KBM-7 (cell line): Measurements from ENCODE around the gene JDP2.

ENCODE experiments used
- DNase-seq: peaks from one replicate; pipeline ENCODE4 v3.0.0-alpha.2; 2015
- in situ Hi-C: fragments of 300-500 bp; cut with MboI; formaldehyde crosslinking; loops from 2 replicates; pipeline ENCODE4 v1.14.3; 2020; ENCODE audit warnings: low sequenced_read_pairs, low pct_unique_long_range_greater_than_20kb, mixed read lengths

JDP2 gene

DNA sequence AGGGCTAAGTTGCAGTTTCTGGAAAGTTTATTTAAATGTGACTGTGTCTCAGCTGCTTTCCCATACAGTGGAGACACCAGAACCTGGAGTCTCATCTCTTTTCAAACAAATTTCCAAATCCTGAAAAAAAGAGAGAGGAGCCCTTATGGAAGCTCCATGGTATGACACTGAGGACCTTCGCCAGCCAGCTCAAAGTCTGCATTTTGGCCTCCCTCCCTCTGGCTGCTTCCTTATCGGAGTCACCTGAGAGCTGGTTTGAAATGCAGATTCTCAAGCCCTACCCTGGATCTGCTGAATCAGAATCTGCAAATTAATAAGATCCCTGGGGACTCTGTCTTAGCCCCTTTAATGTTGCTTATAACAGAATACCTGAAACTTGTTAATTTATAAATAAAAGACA is 21.7 kb upstream of the JDP2 start:
- no peak for DNase-seq
- in situ Hi-C loops: no loop called here

DNA sequence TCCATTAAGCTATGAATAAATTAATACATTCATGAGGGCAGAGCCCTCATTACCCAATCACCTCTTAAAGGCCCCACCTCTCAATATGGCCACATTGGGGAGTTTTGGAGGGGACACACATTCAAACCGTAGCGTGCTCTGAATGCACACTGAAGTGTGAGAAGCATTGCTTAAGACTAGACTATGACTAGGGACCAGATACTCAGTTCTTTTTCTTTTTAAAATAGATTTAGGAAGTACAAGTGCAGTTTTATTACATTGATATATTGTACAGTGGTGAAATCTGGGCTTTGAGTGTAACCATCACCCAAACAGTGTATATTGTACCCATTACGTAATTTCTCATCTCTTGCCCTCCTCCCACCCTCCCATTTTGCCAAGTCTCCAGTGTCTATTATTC is 21.0 kb upstream of the JDP2 start:
- in situ Hi-C loops: no loop called here
- no peak for DNase-seq

- in situ Hi-C loops: no loop called here
- DNase-seq: no peak
These were observed 18.3 kb upstream of the JDP2 start for GRCh38 chr14:75409316-75410205.

DNA sequence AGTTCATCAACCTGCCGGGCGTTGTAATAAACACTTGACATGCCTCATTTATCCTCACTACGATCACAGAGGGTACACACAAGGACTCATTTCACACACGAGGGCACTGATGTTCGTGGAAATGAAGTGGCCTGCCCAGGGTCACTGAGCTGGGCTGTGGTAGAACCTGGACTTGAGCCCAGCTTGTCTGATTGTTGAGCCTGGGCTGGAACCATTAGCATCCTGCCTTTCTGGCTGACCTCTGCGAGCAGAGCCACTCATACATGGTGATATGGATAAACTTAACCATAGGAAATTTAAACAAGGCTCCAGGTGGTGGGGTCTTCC is 16.6 kb upstream of the JDP2 start:
- in situ Hi-C loops: no loop called here
- no peak for DNase-seq

- in situ Hi-C loops: no loop called here
These were observed 14.8 kb upstream of the JDP2 start for GRCh38 chr14:75413013-75413412.

DNA sequence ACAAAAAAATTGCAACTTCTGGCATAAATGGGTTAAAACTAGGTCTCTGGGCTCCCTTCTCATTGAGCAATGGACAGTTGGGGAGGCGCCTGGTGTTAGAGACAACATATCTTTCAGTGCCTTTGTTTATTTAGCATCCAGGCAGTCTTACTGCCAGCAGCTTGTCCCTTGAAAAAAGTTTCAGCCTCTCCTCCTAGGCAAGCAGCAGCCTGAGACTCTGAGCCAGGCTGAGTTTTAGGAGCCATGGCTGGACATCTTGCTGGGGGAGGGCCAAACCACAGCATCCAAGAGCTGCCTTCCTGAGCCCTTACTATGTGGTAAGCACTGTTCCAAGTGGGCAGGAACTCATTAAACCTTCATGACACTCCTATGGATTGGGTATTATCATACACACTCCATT is 10.1 kb upstream of the JDP2 start:
- DNase-seq: peak; percentile 68
- in situ Hi-C loops: no loop called here

More at GRCh38 chr14:75413013-75413412, 14.8 kb upstream of the JDP2 start:
- no peak for DNase-seq

DNA sequence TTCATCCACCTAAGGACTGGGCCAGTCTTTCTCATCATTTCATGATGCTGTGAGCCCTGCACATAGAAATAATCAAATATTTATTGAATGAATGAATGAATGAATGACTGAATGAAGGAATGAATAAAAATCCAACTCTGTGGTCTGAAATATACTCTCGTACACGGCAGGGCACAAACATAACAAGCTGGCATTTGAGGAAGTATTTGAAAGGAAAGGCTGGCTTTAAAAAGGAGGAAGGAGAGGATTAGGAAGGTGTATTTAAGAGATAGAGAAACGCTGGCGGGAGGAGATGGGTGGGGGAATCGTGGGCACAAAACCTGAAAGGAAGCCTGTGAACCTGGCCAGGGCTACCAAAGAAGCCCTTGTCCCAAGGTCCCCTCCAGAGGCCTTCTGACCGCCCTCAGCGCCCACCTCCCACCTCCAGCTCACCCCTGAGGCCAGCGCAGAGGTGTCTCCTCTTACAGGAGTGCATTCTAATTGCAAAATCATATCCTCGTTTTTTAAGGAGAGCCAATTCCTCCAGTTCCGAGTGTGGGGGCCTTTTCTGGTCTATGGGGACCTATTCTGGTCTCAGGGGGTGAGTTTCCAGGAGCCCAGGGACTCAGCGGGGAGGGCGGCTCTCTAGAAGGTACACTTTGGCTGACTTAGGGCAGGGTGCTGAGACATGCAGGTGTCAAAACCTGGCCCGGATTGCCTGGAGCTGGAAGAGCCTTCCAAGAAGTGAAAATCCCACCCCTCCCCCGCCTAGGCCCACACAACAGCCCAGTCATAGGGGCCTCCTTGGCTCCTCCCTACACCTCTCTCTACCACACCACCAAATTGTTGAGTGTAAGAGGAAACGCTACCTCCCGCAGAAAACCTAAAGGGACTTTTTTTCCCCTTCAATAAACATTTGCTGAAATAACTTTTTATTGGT is 8.7 kb upstream of the JDP2 start:
- DNase-seq: peak; percentile 93

DNA sequence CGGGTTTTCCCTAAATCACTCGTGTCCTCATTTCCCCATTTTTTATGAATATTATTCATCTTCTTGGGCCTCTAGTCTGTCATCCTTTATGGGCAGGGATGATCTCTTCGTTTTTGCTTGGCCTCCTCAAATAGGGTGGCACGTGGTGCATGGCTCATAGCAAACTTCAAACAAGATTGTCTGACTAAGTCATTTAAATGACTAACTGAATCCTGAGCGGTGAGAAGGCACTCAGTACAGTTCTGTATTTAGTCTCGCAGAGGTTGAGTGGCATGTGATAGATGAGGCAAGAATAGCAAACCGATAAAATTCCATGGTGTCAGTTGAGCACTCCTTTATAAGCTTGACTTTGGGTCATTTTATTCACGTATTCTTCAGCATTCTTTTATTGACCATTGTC is 5.7 kb upstream of the JDP2 start:
- no peak for DNase-seq

More for the DNA sequence above, 8.7 kb upstream of the JDP2 start:
- in situ Hi-C loops: no loop called here

DNA sequence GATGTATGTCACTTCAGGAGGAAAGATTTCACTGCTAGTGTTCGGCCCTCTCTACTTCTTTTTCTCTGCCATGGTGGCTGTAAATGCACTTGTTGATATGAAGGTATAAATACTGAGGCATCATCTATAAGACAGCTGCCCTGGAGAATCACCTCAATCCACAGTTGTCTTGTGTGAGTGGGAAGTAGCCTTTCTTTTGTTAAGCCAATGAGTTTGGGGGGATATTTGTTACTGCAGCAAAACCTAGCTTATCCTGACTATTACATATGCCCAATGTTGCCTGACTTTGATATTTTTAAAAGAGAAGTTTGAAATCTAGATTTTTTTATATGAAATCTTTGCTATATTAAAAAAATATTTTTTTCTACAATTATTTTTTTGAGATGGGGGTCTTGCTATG is 3.3 kb upstream of the JDP2 start:
- no peak for DNase-seq
- in situ Hi-C loops: no loop called here

More for the DNA sequence above, 5.7 kb upstream of the JDP2 start:
- in situ Hi-C loops: no loop called here

DNA sequence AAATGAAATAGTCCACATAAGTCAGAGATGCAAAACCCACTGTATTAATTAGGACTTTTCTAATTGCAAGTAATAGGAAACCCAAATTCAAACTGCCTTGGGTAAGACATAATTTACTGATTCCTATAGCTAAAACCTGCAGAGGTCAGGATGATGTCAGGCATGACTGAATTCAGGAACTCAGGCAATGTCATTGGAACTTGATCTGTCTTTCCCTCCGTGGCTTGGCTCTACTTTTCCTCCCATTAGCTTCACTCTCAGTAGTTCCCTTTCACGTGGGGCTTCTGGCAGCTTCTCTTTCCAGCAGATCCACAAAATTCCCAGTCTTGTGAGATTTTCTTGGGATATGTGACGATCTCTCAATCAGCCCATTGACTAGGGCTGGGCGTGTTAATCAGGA is 2.4 kb upstream of the JDP2 start:
- DNase-seq: no peak
- in situ Hi-C loops: no loop called here

DNA sequence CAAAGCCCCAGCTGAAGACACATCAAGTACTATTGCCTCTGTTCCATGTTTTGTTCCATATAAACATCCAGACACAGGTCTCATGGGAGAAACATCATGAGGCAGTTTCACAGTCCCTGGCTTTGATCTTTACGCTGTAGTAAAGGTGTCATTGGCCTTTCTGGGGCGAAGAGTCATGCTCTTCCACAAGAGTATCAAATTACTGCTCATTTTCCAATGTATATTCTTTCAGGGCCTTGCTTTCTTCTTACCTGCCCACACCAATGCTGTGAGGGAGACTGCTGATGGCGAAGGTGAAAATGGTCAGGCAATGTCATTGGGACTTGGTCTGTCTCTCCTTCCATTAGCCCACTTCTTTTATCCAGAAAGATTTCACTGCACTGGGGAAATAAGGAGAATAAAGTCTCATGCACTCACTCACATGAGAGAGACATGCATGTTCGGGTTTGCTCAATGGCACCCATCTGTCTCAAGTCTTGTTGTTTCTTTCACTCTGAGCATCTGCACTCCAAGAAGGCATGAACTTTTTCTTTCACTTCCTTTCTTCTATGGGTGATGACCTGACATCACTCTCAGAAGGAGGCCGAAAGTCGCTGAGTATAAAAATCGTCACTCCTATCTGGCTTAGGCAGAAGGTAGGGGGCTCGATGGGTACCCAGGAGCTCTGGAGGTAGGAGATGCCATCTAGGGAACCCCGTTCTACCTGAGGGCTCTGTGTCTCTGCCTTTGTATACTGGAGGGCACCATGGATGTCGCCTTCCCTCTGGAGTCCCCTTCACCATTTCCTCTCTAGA is 1.3 kb upstream of the JDP2 start:
- DNase-seq: no peak
- in situ Hi-C loops: no loop called here

DNA sequence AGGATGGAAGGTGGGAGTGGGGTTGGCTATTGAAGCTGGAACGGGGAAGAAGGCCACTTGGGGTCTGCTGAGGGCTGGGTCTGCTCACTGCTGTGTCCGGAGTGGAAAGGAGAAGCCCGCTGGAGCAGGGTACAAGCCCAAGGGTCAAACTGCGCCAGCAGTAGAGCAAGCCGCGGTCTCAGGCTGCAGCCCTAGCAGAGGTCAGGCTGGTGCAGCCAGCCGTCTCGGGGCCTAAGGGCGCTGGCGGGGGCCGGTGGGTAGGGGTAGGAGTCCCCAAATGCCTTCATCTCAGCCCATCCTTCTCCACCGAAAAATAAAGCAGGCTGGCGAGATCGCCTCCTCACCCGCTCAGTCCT is 718 bp upstream of the JDP2 start:
- no peak for DNase-seq
- in situ Hi-C loops: no loop called here

DNA sequence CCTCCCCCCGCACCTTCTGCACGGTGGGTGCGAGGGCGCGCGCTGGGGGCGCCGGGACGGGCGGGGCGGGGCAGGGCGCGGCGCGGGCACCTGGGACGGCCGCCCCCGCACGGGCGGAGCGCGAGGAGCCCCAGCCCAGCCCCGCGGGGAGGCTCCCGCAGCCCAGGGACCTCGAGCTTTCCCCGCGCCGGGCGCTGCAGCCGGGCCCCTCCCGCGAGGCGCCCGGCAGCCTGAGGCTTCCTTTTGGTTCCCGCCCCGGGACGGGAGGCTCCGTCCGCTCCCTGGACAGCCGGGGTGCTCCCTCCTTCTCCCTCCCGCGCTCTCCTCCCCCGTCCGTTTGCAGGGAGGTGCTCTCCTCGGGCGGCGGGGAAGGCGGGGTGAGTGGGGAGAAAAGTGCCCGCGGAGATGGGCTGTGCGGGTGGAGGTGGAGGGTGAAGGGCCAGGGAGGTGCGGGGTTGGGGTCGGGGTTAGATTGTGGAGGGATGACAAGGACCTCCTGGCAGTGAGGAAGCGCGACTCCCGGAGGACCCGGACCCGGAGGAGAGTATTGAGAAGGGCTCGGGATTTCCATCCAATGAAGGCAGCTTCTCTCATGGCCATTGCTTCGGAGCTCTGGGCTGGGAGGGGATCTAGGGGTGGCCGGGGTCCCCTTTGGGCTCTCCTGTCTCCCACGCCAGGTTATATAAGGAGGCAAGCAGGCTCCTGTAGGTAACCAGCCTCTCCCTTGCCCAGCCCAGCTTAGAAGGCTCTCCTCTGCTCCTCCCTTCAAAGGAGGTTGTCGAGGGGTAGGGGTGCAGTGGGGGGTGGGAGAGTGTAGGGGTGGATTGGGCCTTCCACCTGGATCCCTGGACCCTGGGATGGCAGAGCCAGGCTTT is 645 bp downstream of the JDP2 start:
- in situ Hi-C loops: no loop called here
- no peak for DNase-seq

DNA sequence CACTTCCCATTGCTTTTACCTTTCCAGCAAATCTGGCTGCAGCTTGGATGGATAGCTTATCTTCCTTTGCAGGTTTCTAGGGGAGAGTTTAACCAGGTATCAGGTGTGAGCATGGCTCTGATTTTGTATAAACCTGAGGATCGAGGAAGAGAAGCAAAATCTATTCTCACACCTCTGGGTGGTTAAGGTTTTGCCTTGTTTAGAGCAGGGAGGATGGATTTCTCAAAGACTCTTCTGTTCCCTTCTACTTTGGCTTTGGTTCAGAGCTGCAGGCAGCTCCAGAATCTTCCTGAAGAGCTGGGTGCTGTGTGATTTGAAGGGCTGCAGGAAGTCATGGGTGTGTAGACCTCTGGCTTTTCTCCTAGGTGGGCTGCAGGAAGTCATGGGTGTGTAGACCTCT is 1.7 kb downstream of the JDP2 start:
- DNase-seq: no peak
- in situ Hi-C loops: no loop called here

DNA sequence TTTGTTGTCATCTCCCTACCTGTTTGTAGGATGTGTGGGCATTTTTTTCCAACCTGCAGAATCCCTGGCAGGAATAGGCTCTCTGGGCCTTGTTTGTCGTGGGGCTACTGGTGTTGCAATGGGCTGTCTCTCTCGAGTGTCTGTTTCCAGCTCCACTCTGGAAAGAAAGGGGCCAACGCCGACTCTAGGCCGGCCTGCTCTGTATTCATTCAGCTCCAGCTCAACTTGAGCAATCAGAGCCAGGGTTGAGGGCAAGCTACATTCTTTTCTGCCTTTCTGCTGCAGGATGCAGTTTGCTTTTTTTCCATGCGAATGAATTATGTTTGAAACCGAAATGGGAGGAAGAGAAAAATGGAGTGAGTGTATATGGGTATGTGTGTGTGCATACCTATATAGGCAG is 2.3 kb downstream of the JDP2 start:
- no peak for DNase-seq
- in situ Hi-C loops: no loop called here

GRCh38 chr14:75430526-75430925 is 2.7 kb downstream of the JDP2 start:
- no peak for DNase-seq
- in situ Hi-C loops: no loop called here

DNA sequence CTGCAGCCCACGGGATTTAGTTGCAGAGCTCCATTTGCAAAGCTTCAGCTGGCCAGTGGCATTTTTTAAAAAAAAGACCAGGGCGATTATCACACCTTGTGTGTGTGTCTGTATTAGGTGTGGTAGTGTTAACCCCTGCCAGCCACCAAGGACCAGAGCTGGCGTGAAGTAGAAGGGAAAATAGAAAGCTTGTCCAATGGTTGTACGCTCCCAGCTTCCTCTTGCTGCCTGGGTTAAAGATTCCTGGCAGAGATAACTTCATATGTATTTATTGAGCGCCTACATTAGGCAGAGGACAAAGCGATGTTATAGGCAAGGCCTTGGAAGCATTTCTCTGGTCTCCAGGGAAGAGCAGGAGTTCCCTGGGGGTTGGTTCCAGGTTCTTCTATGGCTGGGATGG is 3.2 kb downstream of the JDP2 start:
- in situ Hi-C loops: no loop called here
- DNase-seq: no peak

- in situ Hi-C loops: no loop called here
- DNase-seq: no peak
These were observed 4.0 kb downstream of the JDP2 start for GRCh38 chr14:75431827-75432226.

DNA sequence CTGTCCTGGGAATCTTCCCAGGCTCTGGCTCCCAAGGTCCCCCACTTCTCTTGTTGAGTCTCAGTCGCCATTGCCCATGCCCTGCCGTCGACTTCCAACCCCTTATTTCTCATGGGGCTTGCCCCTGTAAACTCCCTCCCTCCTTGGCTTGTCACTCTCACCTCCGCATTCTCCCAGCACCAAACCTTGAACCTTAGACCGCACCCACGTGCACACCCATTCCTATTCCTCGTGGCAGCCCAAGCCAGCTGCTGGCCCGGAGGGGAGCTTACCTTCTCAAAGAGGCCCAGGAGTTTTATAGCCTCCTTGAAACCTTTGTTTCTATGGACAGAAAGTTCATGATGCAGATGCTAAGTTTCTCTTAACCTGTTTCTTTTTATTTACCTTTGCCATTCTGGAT is 4.6 kb downstream of the JDP2 start:
- in situ Hi-C loops: no loop called here
- no peak for DNase-seq
